GM21619 (cell line): ENCODE data around the gene PA2G4.
"Not testable (repeated sequence)": the region's sequence is repeated elsewhere in the genome, so short reads cannot be mapped to it uniquely, and the experiment has no call there.

ENCODE experiments used
- ATAC-seq: cut with Tn5 transposase; IDR thresholded peaks from one replicate; pipeline ENCODE4 v1.9.1; 2021; ENCODE audit not compliant: unreplicated experiment

The PA2G4 gene

GRCh38 chr12:56098592-56098991 is 5.8 kb upstream of the PA2G4 start:
- no peak for ATAC-seq

DNA sequence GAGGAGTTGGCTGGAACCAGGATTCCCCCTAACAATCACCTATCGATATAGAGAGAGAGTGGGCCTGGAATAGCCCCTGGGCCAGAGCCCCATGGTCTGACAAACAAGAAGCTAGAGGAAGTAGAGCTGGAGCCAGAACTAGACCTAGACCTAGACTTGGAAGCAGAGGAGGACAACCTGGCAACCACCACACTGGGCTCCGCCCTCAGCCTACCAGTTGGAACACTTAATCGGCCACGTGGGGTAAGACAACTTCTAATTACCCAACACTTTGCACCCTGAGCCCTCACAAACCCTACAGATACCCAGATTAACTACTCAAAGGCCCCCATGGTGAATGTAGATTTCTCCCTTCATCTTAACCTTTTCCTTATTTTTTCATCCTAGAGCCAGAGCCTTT is 4.6 kb upstream of the PA2G4 start:
- no peak for ATAC-seq

- ATAC-seq: no peak
These were observed 3.3 kb upstream of the PA2G4 start for GRCh38 chr12:56101045-56101444.

GRCh38 chr12:56102683-56103065 is 1.7 kb upstream of the PA2G4 start:
- no peak for ATAC-seq

- no peak for ATAC-seq
These were observed 1.2 kb upstream of the PA2G4 start for GRCh38 chr12:56103066-56103711.

DNA sequence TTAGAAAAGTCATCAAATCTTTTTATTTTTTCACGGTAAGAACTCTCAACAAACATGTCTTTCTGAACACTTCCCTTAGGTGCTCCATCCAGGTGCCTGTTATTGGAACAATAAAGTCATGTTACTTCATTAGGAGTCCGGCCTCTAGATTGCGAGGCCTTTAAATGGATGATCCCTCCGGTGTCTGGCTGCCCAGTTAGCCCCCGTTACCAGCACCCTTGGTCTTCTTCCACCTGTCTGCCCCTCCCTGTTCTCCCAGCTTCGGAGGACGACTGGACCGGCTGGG is 593 bp upstream of the PA2G4 start:
- ATAC-seq: peak; percentile 3

GRCh38 chr12:56104815-56105608 is 653 bp downstream of the PA2G4 start:
- ATAC-seq: peak; percentile 19

GRCh38 chr12:56105609-56105902 is 1.2 kb downstream of the PA2G4 start:
- no peak for ATAC-seq

- ATAC-seq: no peak
These were observed 2.9 kb downstream of the PA2G4 start for GRCh38 chr12:56107242-56107641.

- ATAC-seq: no peak
These were observed 6.2 kb downstream of the PA2G4 start for GRCh38 chr12:56110571-56110970.

GRCh38 chr12:56114084-56114483 is 9.7 kb downstream of the PA2G4 start:
- no peak for ATAC-seq

DNA sequence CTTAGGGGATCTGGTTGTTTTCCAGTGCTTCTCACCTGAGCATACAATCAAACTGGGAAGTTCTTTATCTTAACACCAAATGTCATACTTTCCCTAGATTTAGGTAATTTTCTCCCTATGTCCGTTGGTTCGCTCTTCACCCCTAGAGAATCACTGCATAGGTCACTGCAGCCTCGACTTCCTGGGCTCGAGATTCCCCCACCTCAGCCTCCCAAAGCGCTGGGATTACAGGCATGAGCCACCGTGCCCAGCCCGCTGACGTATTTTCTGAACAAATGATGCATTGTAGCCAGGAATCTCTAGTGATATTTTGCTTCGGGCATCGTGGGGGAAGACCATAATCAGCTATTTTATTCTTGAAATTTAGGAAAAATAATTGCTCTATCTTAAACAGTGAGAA is 11.0 kb downstream of the PA2G4 start:
- no peak for ATAC-seq

DNA sequence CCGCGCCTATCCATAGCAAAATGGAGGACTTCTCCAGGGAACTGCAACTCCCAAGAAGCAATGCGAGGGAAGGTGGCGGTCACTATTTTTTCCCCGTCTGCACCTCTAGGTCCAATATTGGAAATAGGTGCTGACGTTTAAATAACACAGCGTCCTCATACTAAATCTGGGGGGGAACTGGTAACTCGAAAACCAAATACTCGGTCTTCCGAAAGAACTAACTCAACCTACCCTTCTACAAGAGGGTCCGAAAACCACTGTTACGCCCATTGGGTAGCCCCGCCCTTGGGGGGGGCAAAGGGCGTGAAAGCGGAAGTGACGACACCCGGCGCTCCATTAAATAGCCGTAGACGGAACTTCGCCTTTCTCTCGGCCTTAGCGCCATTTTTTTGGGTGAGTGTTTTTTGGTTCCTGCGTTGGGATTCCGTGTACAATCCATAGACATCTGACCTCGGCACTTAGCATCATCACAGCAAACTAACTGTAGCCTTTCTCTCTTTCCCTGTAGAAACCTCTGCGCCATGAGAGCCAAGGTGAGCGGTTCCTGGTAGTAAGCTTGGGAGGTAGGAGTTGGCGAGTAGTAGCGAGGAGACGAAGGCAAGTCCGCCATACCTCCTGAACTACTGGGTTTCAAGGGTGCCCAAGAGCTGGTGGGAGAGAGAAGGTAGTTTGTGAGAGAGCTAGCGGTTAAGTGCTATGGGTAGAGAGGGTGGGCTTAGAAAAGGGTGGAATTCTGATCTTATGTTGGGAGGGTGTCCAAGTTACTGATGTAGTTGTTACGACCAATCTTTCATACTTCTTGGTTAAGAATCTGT is 12.1 kb downstream of the PA2G4 start, which contains the start of gene RPL41:
Gene RPL41, plus strand, starts transcription at position 367 of the 815 bp plus-strand sequence.
- ATAC-seq: peak; percentile 36

GRCh38 chr12:56117082-56117706 is 12.8 kb downstream of the PA2G4 start:
- not testable (repeated sequence) for ATAC-seq

DNA sequence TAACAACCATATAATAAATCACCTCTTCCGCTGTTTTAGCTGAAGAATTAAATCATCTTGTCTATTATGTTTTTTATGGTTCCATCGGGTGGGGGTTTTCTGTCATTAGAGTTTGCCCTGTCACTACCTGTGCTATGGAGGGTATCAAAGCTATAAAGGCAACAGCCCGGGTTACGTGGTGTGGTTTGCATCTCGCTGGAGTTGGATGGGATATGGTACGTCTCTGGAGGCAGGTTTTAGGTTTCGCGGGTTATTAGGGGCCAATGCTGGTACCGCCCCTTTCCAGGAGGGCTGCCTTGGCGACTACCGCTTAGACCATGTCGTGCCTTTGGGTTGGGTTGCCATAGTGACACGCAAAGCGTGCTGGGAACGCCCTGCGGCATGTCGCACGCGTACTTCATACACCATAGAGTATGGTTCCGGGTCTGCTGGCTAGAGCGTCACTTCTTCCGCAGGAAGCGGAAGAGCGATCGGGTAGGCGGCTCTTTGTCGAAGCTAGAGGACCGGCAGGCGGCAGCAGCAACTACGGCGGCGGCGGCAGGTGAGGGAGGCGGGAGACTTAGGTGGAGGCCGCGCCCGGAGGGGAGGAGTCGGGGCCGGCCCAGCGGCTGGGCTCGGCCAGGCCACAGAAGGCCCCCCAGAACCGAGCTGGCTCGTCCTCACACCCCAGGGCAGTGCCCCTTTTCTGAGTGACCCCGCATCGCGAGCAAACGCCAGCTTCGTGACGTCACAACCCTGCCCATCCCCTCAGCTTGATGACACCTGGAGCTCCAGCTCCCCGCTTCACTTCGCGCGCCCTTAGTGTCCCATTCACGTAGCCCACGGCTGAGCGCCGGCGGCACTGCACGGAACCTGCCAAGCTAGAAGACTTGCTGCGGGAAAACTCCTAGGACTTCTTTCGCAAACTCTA is 13.7 kb downstream of the PA2G4 start, which contains the start of gene ZC3H10:
Gene ZC3H10, plus strand, starts transcription at position 489 of the 910 bp plus-strand sequence. CDS start 2,297 bp downstream, outside the sequence.
- ATAC-seq: peak; percentile 76

DNA sequence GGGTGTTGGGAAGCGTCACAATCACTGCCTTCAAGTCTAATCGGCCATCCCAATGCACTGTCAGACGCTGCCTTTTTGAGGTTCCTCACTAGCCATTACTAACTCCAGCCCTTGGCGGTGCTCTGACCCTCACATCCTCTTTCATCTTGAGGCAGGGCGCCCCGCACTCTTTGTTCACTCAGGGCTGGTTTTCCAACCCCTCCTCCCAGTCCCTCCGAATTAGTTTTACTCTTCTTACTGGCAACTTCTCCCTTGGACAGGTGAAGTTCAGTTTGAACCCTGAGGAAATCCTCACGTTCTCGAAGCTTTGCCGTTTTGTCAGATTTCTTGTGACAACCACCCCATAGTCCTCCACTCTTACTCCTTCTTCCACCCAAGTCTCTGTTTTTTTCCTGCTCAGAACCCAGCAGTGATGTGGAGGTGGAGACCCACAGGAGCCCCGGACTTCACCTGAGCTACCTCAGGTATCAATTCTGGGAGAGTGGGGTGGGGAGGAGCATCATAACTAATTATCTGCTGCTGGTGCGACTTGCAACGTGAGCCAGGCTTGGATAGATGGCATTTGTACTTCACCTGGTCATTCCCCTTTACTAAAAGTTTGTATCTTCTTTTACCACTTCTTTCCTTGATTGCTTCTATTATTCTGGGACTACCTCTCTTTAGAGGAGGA is 14.5 kb downstream of the PA2G4 start:
- ATAC-seq: peak; percentile 4

DNA sequence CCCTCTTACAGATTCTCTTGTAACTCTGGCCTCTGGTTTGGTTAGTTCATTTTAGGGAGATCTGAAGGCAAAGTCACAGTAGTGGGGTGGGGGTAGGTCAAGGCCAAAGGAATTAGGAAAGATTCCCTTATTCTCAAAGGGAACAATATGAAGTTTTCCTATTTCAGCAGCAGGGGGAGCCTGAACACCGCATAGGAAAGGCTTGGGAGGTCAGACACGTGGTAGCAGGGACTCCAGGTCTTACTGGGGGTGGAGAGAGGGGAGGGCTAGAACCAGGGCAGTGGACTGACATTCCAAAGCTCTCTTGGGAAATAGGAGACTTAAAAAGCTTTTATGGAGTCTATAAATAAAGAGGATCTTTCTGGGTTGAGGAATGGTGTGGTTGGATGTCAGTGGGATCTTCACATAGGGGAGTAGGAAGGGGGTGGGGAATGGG is 15.0 kb downstream of the PA2G4 start:
- ATAC-seq: no peak

DNA sequence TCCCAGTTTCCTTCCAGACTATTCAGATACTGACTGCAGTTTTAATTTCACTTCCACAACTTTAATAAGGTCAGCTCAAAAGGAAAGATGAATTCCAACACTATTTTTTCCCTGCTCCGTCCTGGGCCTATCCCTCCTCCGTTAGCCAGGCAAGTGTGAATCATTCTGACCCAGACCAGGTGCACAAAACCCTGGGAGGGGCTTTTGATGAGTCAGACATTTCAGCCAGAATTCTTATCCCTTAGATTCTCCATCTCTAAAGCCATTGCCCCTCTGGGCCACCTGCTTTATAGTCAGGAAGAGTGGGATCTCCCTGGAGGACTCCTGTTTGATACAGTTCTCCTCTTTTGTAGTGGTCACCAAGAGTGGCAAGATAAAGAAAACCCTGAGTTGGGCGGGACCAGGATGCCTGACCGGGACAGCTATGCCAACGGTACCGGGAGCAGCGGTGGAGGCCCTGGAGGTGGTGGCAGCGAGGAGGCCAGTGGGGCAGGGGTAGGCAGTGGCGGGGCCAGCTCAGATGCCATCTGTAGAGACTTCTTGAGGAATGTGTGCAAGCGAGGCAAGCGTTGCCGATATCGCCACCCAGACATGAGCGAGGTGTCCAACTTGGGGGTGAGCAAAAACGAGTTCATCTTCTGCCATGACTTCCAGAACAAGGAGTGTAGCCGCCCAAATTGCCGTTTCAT is 15.9 kb downstream of the PA2G4 start:
- ATAC-seq: no peak

DNA sequence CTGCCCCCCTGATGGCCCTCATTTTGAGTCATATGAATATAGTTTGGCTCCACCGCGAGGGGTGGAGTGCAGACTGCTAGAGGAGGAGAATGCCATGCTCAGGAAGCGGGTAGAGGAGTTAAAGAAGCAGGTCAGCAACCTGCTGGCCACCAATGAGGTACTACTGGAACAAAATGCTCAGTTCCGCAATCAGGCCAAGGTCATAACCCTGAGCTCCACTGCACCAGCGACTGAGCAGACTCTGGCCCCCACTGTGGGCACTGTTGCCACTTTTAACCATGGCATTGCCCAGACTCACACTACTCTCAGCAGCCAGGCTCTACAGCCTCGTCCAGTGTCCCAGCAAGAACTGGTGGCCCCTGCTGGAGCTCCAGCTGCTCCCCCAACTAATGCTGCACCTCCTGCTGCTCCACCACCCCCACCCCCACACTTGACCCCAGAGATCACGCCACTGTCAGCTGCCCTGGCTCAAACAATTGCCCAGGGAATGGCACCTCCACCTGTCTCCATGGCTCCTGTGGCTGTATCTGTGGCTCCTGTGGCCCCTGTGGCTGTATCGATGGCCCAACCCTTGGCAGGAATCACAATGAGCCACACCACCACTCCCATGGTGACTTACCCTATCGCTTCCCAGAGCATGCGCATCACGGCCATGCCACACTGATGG is 17.0 kb downstream of the PA2G4 start:
- no peak for ATAC-seq
